Gastroesophageal sphincter (tissue), 3 donors: ENCODE measurements around the gene PITPNB.

Experiments used
- CTCF ChIP-seq, 4 experiments: fragments of 200-600 bp in 2 of 4; fragments of 450-650 bp in 2 of 4; sonication (generic) in 1 of 4; IDR thresholded peaks; one replicate each; pipeline ENCODE4 v1.5.1; 2017 to 2019; ENCODE audit warnings: antibody characterized with exemption in 4 of 4, mild to moderate bottlenecking in 2 of 4, moderate library complexity in 2 of 4
- POLR2AphosphoS5 ChIP-seq: sonication (generic); formaldehyde crosslinking; IDR thresholded peaks from one replicate; pipeline ENCODE4 v1.6.1; 2017; ENCODE audit warnings: antibody characterized with exemption

GRCh38 chr22:27809700-27810608, 109.1 kb downstream of the PITPNB start:
- TF ChIP-seq POLR2AphosphoS5 (no peak), CTCF (IDR thresholded peaks at IDR 0.05) (no peak)
